ENCODE measurements around the gene KRTAP27-1. TPM values are rescaled to one million over a fixed set of nuclear protein-coding genes. Genes with fewer than 3 reads are reported as not detected.

Gene KRTAP27-1
- total RNA-seq, 4 donors from 2014 or later = not detected

GRCh38 chr21:30306884-30307283 is 30.6 kb downstream of the KRTAP27-1 start:
- DNase-seq = peak; percentile 73 to 74
- WGBS, 2 donors = 17 to 22% methylated on average over 2 of the region's 2 CpGs
- intact Hi-C loops (cut with DNase I) = no loop called here
- TF ChIP-seq, protein P1, sequence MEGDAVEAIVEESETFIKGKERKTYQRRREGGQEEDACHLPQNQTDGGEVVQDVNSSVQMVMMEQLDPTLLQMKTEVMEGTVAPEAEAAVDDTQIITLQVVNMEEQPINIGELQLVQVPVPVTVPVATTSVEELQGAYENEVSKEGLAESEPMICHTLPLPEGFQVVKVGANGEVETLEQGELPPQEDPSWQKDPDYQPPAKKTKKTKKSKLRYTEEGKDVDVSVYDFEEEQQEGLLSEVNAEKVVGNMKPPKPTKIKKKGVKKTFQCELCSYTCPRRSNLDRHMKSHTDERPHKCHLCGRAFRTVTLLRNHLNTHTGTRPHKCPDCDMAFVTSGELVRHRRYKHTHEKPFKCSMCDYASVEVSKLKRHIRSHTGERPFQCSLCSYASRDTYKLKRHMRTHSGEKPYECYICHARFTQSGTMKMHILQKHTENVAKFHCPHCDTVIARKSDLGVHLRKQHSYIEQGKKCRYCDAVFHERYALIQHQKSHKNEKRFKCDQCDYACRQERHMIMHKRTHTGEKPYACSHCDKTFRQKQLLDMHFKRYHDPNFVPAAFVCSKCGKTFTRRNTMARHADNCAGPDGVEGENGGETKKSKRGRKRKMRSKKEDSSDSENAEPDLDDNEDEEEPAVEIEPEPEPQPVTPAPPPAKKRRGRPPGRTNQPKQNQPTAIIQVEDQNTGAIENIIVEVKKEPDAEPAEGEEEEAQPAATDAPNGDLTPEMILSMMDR (IDR thresholded peaks at IDR 0.05) = no peak
- no peak for TF ChIP-seq POLR2A (IDR thresholded peaks at IDR 0.05)
- Histone ChIP-seq H3K36me3 (no peaks in the 10 kb centered on the region), H3K4me1 (peaks cover 8 to 12% of the 10 kb centered on the region in 2 donors), H3K4me3 (replicated peaks in 1 of 3) (no peak overlapping the region), H3K27ac (peak overlapping the region in 1 of 3 donors; percentile 10), H3K27me3 (no peaks in the 10 kb centered on the region), H3K9me3 (peaks cover 3% of the 10 kb centered on the region)

DNA sequence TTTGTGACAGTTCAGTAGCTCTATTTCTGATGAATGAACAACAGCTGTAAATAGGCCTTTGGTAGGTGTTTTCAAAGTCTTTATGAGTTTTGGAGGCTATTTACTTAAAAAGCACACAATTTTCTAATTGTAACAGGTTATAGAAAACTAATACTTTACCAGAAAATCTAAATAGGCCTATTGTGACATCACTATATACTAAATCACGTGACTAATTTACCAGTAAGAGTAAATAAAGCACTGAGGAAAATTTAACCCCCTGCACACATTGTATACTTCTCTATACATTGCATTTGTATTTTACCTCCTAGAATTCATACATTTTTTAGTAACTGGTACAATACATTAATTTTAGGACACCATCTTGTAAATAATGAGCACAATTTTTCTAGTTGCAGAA is 32.4 kb downstream of the KRTAP27-1 start:
- H3K4me3 ChIP-seq (replicated peaks in 1 of 3) = no peak overlapping the region
- H3K4me1 ChIP-seq = peaks cover 8 to 12% of the 10 kb centered on the region in 2 donors
- TF ChIP-seq, protein P1 (IDR thresholded peaks at IDR 0.05) = no peak
- no peak for TF ChIP-seq POLR2A (IDR thresholded peaks at IDR 0.05)
- intact Hi-C loops (cut with DNase I) = no loop called here
- peaks cover 3% of the 10 kb centered on the region for H3K9me3 ChIP-seq
- H3K36me3 ChIP-seq = no peaks in the 10 kb centered on the region
- DNase-seq = no peak
- H3K27me3 ChIP-seq = no peaks in the 10 kb centered on the region
- H3K27ac ChIP-seq = no peak overlapping the region
- WGBS, 2 donors = 56 to 80% methylated on average over 1 of the region's 1 CpG

DNA sequence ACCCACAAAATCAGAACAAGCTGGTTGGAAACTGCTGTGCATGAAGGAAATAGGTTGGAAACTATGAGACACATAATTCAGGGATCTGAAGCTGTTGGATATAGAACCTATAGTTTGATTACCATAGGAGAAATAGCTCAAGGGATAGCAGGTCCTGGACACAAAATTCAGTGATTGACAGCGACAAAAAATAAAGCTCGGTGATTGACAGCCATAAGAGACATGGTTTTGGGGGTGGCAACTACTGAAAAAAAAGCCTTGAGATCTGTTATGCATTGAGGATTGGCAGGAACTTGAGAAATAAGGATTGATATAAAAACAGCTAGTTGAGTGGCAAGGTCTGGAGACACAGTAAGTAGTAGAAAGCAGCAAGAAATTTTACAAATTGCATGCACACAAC is 48.3 kb downstream of the KRTAP27-1 start, which contains the start of gene KRTAP25-1:
TSS of gene KRTAP25-1 (minus strand) at position 300 of the 400 bp plus-strand sequence. CDS start at position 276, 24 bp downstream.
- H3K9me3 ChIP-seq = no peaks in the 10 kb centered on the region
- intact Hi-C loops (cut with DNase I) = no loop called here

More for the DNA sequence above, 48.3 kb downstream of the KRTAP27-1 start, which contains the start of gene KRTAP25-1:
- H3K4me3 ChIP-seq (replicated peaks in 1 of 3) = no peak within 1 kb of the TSS
- 94 to 99% methylated on average over 2 of the region's 2 CpGs for WGBS, 2 donors
- no peaks in the 10 kb centered on the region for H3K27me3 ChIP-seq
- H3K36me3 ChIP-seq = no peaks in the 10 kb centered on the region
- TF ChIP-seq, protein P1 (IDR thresholded peaks at IDR 0.05) = no peak
- TF ChIP-seq POLR2A (IDR thresholded peaks at IDR 0.05) = no peak
- no peak within 1 kb of the TSS for H3K27ac ChIP-seq
- DNase-seq = no peak
- no peaks in the 10 kb centered on the region for H3K4me1 ChIP-seq

Small RNA genes within 50 kb of the gene (microRNA-seq; reads per million reads assigned to microRNA genes)
- gene MIR4327 = not detected

Small RNA genes within 50 kb of the gene (small RNA-seq; reads per million reads assigned to genes)
- gene KRTAP23-1 = not detected
- gene MIR4327 = not detected

Other genes with a start within 250 kb of the KRTAP27-1 start
- gene CLDN17, start 170.9 kb downstream of the KRTAP27-1 start, total RNA-seq = not detected
- 10 to 100 TPM in 3 of 4 donors, 1 to 10 TPM in 1; 8.9 to 55.6 (median 32.6) TPM for gene CLDN8, start 121.6 kb downstream of the KRTAP27-1 start, total RNA-seq
- gene KRTAP24-1, start 54.7 kb downstream of the KRTAP27-1 start, total RNA-seq = not detected
- gene KRTAP25-1, start 48.2 kb downstream of the KRTAP27-1 start, total RNA-seq = not detected
- gene KRTAP26-1, start 17.4 kb downstream of the KRTAP27-1 start, total RNA-seq = not detected
- gene KRTAP23-1, start 10.9 kb upstream of the KRTAP27-1 start, total RNA-seq = not detected
- gene KRTAP13-2, start 34.6 kb upstream of the KRTAP27-1 start, total RNA-seq = not detected
- not detected for gene KRTAP13-1, start 58.3 kb upstream of the KRTAP27-1 start, total RNA-seq
- not detected for gene KRTAP13-3, start 88.2 kb upstream of the KRTAP27-1 start, total RNA-seq
- not detected for gene KRTAP13-4, start 92.5 kb upstream of the KRTAP27-1 start, total RNA-seq
- not detected for gene KRTAP15-1, start 102.6 kb upstream of the KRTAP27-1 start, total RNA-seq
- not detected for gene KRTAP19-1, start 142.7 kb upstream of the KRTAP27-1 start, total RNA-seq
- not detected for gene KRTAP19-2, start 149.7 kb upstream of the KRTAP27-1 start, total RNA-seq
- gene KRTAP19-3, start 154.3 kb upstream of the KRTAP27-1 start, total RNA-seq = not detected
- gene KRTAP19-4, start 159.5 kb upstream of the KRTAP27-1 start, total RNA-seq = not detected
- not detected for gene KRTAP19-5, start 164.4 kb upstream of the KRTAP27-1 start, total RNA-seq
- gene KRTAP19-6, start 204.2 kb upstream of the KRTAP27-1 start, total RNA-seq = not detected
- gene KRTAP19-7, start 223.6 kb upstream of the KRTAP27-1 start, total RNA-seq = not detected

Measured in thyroid gland (tissue), 4 donors.